Osteoblast (primary cell): ENCODE results near the gene ECHDC3. TPM values are rescaled to one million over a fixed set of nuclear protein-coding genes. Genes with fewer than 3 reads are reported as not detected.

Experiments
- DNase-seq: peaks from one replicate; pipeline ENCODE4 v3.0.0; 2011; ENCODE audit warnings: low spot score, mixed read lengths; ENCODE audit not compliant: insufficient read length; ENCODE audit errors: missing footprints
- H2AFZ ChIP-seq: 2 replicates; pipeline ENCODE4 v1.6.0; 2011; ENCODE audit warnings: mild to moderate bottlenecking, low read length
- H3K27ac ChIP-seq: 2 replicates; pipeline ENCODE4 v1.5.1; 2011; ENCODE audit warnings: mild to moderate bottlenecking, low read depth, low read length, moderate library complexity
- H3K27me3 ChIP-seq: 2 replicates; pipeline ENCODE4 v1.6.0; 2012; ENCODE audit warnings: mild to moderate bottlenecking, control low read depth, inconsistent platforms, low read length, moderate library complexity; ENCODE audit not compliant: insufficient read depth
- H3K36me3 ChIP-seq: 2 replicates; pipeline ENCODE4 v1.5.1; 2011; ENCODE audit warnings: mild to moderate bottlenecking, low read length, control low read depth, moderate library complexity; ENCODE audit not compliant: insufficient read depth
- H3K4me1 ChIP-seq: 2 replicates; pipeline ENCODE4 v1.5.1; 2011; ENCODE audit warnings: mild to moderate bottlenecking, low read length, control low read depth, moderate library complexity; ENCODE audit not compliant: insufficient read depth
- H3K4me2 ChIP-seq: 2 replicates; pipeline ENCODE4 v1.6.0; 2011; ENCODE audit warnings: mild to moderate bottlenecking, low read length; ENCODE audit not compliant: insufficient read depth
- H3K4me3 ChIP-seq: fragments of 200-600 bp; sonication (generic); 3 replicates; pipeline ENCODE4 v1.5.1; 2012; ENCODE audit warnings: mild to moderate bottlenecking, low read length, inconsistent platforms; ENCODE audit not compliant: insufficient read depth
- H3K79me2 ChIP-seq: 2 replicates; pipeline ENCODE4 v1.6.0; 2012; ENCODE audit warnings: mild to moderate bottlenecking, low read length, control low read depth, inconsistent platforms; ENCODE audit not compliant: insufficient read depth
- H3K9me3 ChIP-seq: 2 replicates; pipeline ENCODE4 v1.5.1; 2011; ENCODE audit warnings: low read depth, low read length, control low read depth
- H4K20me1 ChIP-seq: 2 replicates; pipeline ENCODE4 v1.6.0; 2012; ENCODE audit warnings: mild to moderate bottlenecking, low read length, control low read depth; ENCODE audit not compliant: insufficient read depth
- CTCF ChIP-seq: IDR thresholded peaks from 2 replicates; pipeline ENCODE4 v1.5.1; 2011; ENCODE audit warnings: mild to moderate bottlenecking, low read depth, low read length, moderate library complexity; ENCODE audit errors: extremely low read depth
- total RNA-seq: library from RNA; depleted of rRNA; stranded (reverse); fragments of >200 nt; gene quantifications from 2 replicates; pipeline ENCODE4 v1.2.3, GENCODE V29; 2012

The ECHDC3 gene
- total RNA-seq, 1 donor = 0.36 TPM

- Histone ChIP-seq H3K36me3 (no peaks in the 10 kb centered on the region), H3K9me3 (no peaks in the 10 kb centered on the region), H3K27me3 (no peaks in the 10 kb centered on the region), H3K4me2 (no peak overlapping the region), H4K20me1 (no peaks in the 10 kb centered on the region), H3K27ac (no peak overlapping the region), H3K79me2 (no peaks in the 10 kb centered on the region), H3K4me3 (no peak overlapping the region), H2AFZ (no peak overlapping the region), H3K4me1 (no peaks in the 10 kb centered on the region)
- no peak for TF ChIP-seq CTCF
- peak; percentile 75 for DNase-seq
Observed at GRCh38 chr10:11701451-11702095, 40.6 kb upstream of the ECHDC3 start.

GRCh38 chr10:11702264-11702663 is 39.9 kb upstream of the ECHDC3 start:
- Histone ChIP-seq H3K27ac (no peak overlapping the region), H3K9me3 (no peaks in the 10 kb centered on the region), H3K27me3 (no peaks in the 10 kb centered on the region), H3K4me2 (no peak overlapping the region), H2AFZ (no peak overlapping the region), H3K36me3 (no peaks in the 10 kb centered on the region), H4K20me1 (no peaks in the 10 kb centered on the region), H3K4me1 (no peaks in the 10 kb centered on the region), H3K4me3 (no peak overlapping the region), H3K79me2 (no peaks in the 10 kb centered on the region)
- no peak for DNase-seq
- no peak for TF ChIP-seq CTCF

GRCh38 chr10:11704092-11704491 is 38.1 kb upstream of the ECHDC3 start:
- H3K79me2 ChIP-seq = no peaks in the 10 kb centered on the region
- no peaks in the 10 kb centered on the region for H3K27me3 ChIP-seq
- no peak overlapping the region for H3K27ac ChIP-seq
- no peak overlapping the region for H3K4me3 ChIP-seq
- TF ChIP-seq CTCF = no peak
- H4K20me1 ChIP-seq = no peaks in the 10 kb centered on the region
- H3K36me3 ChIP-seq = no peaks in the 10 kb centered on the region
- no peaks in the 10 kb centered on the region for H3K9me3 ChIP-seq
- no peak for DNase-seq
- H3K4me1 ChIP-seq = no peaks in the 10 kb centered on the region
- H2AFZ ChIP-seq = no peak overlapping the region
- H3K4me2 ChIP-seq = no peak overlapping the region

GRCh38 chr10:11705722-11706121 is 36.5 kb upstream of the ECHDC3 start:
- no peak for TF ChIP-seq CTCF
- no peak overlapping the region for H3K4me2 ChIP-seq
- no peak overlapping the region for H3K4me3 ChIP-seq
- H3K27me3 ChIP-seq = peaks cover 4% of the 10 kb centered on the region
- no peaks in the 10 kb centered on the region for H3K79me2 ChIP-seq
- no peak overlapping the region for H2AFZ ChIP-seq
- H3K9me3 ChIP-seq = no peaks in the 10 kb centered on the region
- H4K20me1 ChIP-seq = no peaks in the 10 kb centered on the region
- H3K4me1 ChIP-seq = peaks cover 3% of the 10 kb centered on the region
- no peaks in the 10 kb centered on the region for H3K36me3 ChIP-seq
- H3K27ac ChIP-seq = no peak overlapping the region
- DNase-seq = peak; percentile 81
